K562 (cell line): ENCODE measurements around the gene NTS. TPM values are rescaled to one million over a fixed set of nuclear protein-coding genes. Genes with fewer than 3 reads are reported as not detected.

Experiments
- ATAC-seq: fragments of 200-7000 bp; cut with Tn5 transposase; 3 replicates; pipeline ENCODE4 v1.9.1; 2020; ENCODE audit warnings: moderate library complexity
- BruUV-seq: library from RNA; stranded (reverse); fragments of 400-500 nt; replicated peaks from 2 replicates; lab custom pipeline; 2021; lab: Mats Ljungman, UMichigan
- CTCF ChIA-PET: fragments of 300-600 bp; formaldehyde crosslinking; extraction: SDS; loops from one replicate; lab custom pipeline; 2021; ENCODE audit warnings: low intra/inter-chr PET ratio; lab: Yijun Ruan, JAX
- POLR2A ChIA-PET: fragments of 300-600, 350-650 bp; sonication (Branson Sonifier 250); formaldehyde crosslinking; extraction: SDS; loops from one replicate; lab custom pipeline; 2021; ENCODE audit warnings: antibody characterized with exemption, inconsistent platforms; lab: Yijun Ruan, JAX
- DNase-seq, 4 experiments: peaks; one replicate each; pipeline versions ENCODE4 v3.0.0 to v3.0.0-alpha.2; 2011 to 2018; ENCODE audit warnings: low spot score in 3 of 4, mixed read lengths in 3 of 4; ENCODE audit errors: extremely low read depth in 1 of 4
- FAIRE-seq: peaks from 2 replicates; lab custom pipeline; 2011; peaks lifted over from hg19 to GRCh38; lab: Jason Lieb, UNC
- H2AFZ ChIP-seq: 2 replicates; pipeline ENCODE4 v1.6.0; 2011; ENCODE audit warnings: low read depth, low read length, control low read depth, inconsistent platforms
- H3K27ac ChIP-seq: fragments of 200-600 bp; 3 replicates; pipeline ENCODE4 v1.8.0; 2011; ENCODE audit warnings: low read depth, mild to moderate bottlenecking, control low read depth, inconsistent platforms, low read length, moderate library complexity, mixed read lengths; ENCODE audit errors: extremely low read depth
- H3K27me3 ChIP-seq, 2 experiments: fragments of 300-600 bp in 1 of 2; 2 replicates in 1 of 2; 3 replicates in 1 of 2; pipeline versions ENCODE4 v1.6.0 to v1.8.0; 2011; ENCODE audit warnings: inconsistent platforms in 2 of 2, low read length in 2 of 2, mild to moderate bottlenecking in 1 of 2, mixed read lengths in 1 of 2, moderate library complexity in 1 of 2; ENCODE audit not compliant: control insufficient read depth in 2 of 2, insufficient read depth in 2 of 2
- H3K36me3 ChIP-seq: fragments of 300-600 bp; 3 replicates; pipeline ENCODE4 v1.8.0; 2011; ENCODE audit warnings: mild to moderate bottlenecking, low read length, inconsistent platforms; ENCODE audit not compliant: control insufficient read depth, insufficient read depth
- H3K4me1 ChIP-seq, 2 experiments: fragments of 200-600 bp in 1 of 2; replicated peaks in 1 of 2; 2 replicates in 1 of 2; 3 replicates in 1 of 2; pipeline versions ENCODE4 v1.5.1 to v1.8.0; 2011; ENCODE audit warnings: inconsistent platforms in 2 of 2, low read length in 2 of 2, mild to moderate bottlenecking in 1 of 2, mixed read lengths in 1 of 2, moderate library complexity in 1 of 2; ENCODE audit not compliant: control insufficient read depth in 2 of 2, insufficient read depth in 2 of 2
- H3K4me2 ChIP-seq: 2 replicates; pipeline ENCODE4 v1.6.1; 2011; ENCODE audit warnings: low read length, control low read depth, inconsistent platforms, mixed read lengths; ENCODE audit not compliant: insufficient read depth
- H3K4me3 ChIP-seq: fragments of 200-600 bp; sonication (generic), shearing (Covaris generic); 2 replicates; pipeline ENCODE4 v1.5.1; 2016; ENCODE audit warnings: control low read depth, inconsistent platforms
- H3K79me2 ChIP-seq: fragments of 200-600 bp; 3 replicates; pipeline ENCODE4 v1.8.0; 2011; ENCODE audit warnings: low read length, inconsistent platforms; ENCODE audit not compliant: control insufficient read depth, insufficient read depth
- H3K9ac ChIP-seq, 2 experiments: 2 replicates each; pipeline versions ENCODE4 v1.6.0 to v1.6.1; 2011; ENCODE audit warnings: low read depth in 2 of 2, low read length in 2 of 2, control low read depth in 1 of 2, inconsistent platforms in 1 of 2, mild to moderate bottlenecking in 1 of 2, mixed read lengths in 1 of 2; ENCODE audit not compliant: insufficient read depth in 1 of 2
- H3K9me1 ChIP-seq: one replicate; pipeline ENCODE4 v1.6.0; 2011; ENCODE audit warnings: inconsistent platforms, mild to moderate bottlenecking, low read length, moderate library complexity; ENCODE audit not compliant: control insufficient read depth, insufficient read depth
- H3K9me3 ChIP-seq: replicated peaks from 2 replicates; pipeline ENCODE4 v1.5.1; 2011; ENCODE audit warnings: low read depth, low read length, inconsistent platforms; ENCODE audit not compliant: control insufficient read depth, insufficient read depth
- H4K20me1 ChIP-seq: replicated peaks from 2 replicates; pipeline ENCODE4 v1.6.1; 2011; ENCODE audit warnings: low read length, inconsistent platforms, mixed read lengths; ENCODE audit not compliant: control insufficient read depth, insufficient read depth
- C11orf30 ChIP-seq: fragments of 450-650 bp; IDR thresholded peaks from 2 replicates; pipeline ENCODE4 v1.6.1; 2016; ENCODE audit warnings: low read depth, mild to moderate bottlenecking
- CREB5 ChIP-seq: fragments of 250-450 bp; sonication (Bioruptor Pico); IDR thresholded peaks from 2 replicates; pipeline ENCODE4 v1.5.0; 2020; ENCODE audit warnings: mild to moderate bottlenecking
- HINFP ChIP-seq: fragments of 450-650 bp; conservative IDR thresholded peaks from 2 replicates; pipeline ENCODE4 v1.6.1; 2016; ENCODE audit warnings: missing genetic modification characterization, low read depth, mild to moderate bottlenecking, control low read depth, missing compliant biosample characterization
- MLX ChIP-seq, 2 experiments: fragments of 450-650 bp in 1 of 2; sonication (generic) in 1 of 2; formaldehyde crosslinking; conservative IDR thresholded peaks; 2 replicates each; pipeline versions ENCODE4 v1.4.0 to v1.8.1; 2020 to 2022; ENCODE audit warnings: mild to moderate bottlenecking in 1 of 2, missing genetic modification reagents in 1 of 2
- MYBL2 ChIP-seq, 2 experiments: fragments of 450-650 bp in 1 of 2; sonication (generic) in 1 of 2; formaldehyde crosslinking in 1 of 2; IDR thresholded peaks; 2 replicates each; pipeline versions ENCODE4 v1.6.1 to v1.8.1; 2017 to 2022; ENCODE audit warnings: borderline replicate concordance in 1 of 2, inconsistent platforms in 1 of 2, low read depth in 1 of 2, mild to moderate bottlenecking in 1 of 2, missing genetic modification reagents in 1 of 2, moderate library complexity in 1 of 2
- NELFE ChIP-seq: IDR thresholded peaks from 2 replicates; pipeline ENCODE4 v1.6.1; 2011; ENCODE audit warnings: mild to moderate bottlenecking; ENCODE audit not compliant: insufficient read depth, insufficient read length
- SMAD4 ChIP-seq: fragments of 250-450 bp; sonication (Bioruptor Pico); conservative IDR thresholded peaks from 2 replicates; pipeline ENCODE4 v1.8.0; 2021; ENCODE audit warnings: inconsistent platforms, mild to moderate bottlenecking, moderate library complexity
- ZBTB33 ChIP-seq: sonication (generic); formaldehyde crosslinking; IDR thresholded peaks from 2 replicates; pipeline ENCODE4 v1.8.1; 2023; ENCODE audit warnings: mild to moderate bottlenecking, missing genetic modification reagents
- ZBTB7A ChIP-seq: IDR thresholded peaks from 2 replicates; pipeline ENCODE4 v1.6.1; 2011; ENCODE audit warnings: low read depth, mild to moderate bottlenecking, low read length, moderate library complexity, borderline replicate concordance; ENCODE audit not compliant: control insufficient read depth
- ZNF263 ChIP-seq: sonication (generic); formaldehyde crosslinking; IDR thresholded peaks from 2 replicates; pipeline ENCODE4 v1.8.0; 2022; ENCODE audit warnings: mild to moderate bottlenecking, missing genetic modification reagents, borderline replicate concordance
- ZNF408 ChIP-seq: fragments of 250-450 bp; sonication (Bioruptor Pico); IDR thresholded peaks from 2 replicates; pipeline ENCODE4 v1.4.0; 2020; ENCODE audit warnings: low read depth, mild to moderate bottlenecking, moderate library complexity
- ZNF57 ChIP-seq: fragments of 450-650 bp; formaldehyde crosslinking; IDR thresholded peaks from 2 replicates; pipeline ENCODE4 v1.4.0; 2020; ENCODE audit warnings: mild to moderate bottlenecking, moderate library complexity
- WGBS: fragments of 100-300 bp; shearing (Covaris generic); methylation state at CpG from one replicate; pipeline ENCODE4 v1.1.6; 2016; ENCODE audit warnings: low coverage, mixed read lengths; ENCODE audit not compliant: insufficient coverage; ENCODE audit errors: missing lambda C conversion rate; 5-methylcytosine and 5-hydroxymethylcytosine counted together
- in situ Hi-C: fragments of 300-500 bp; cut with MboI; formaldehyde crosslinking; loops from 4 replicates; pipeline ENCODE4 v1.15.0; 2018; ENCODE audit warnings: inconsistent platforms, mixed read lengths
- intact Hi-C: fragments of 100-400 bp; cut with micrococcal nuclease; formaldehyde crosslinking; loops from 2 replicates; pipeline ENCODE4 v1.14.2; 2022
- polyA plus RNA-seq, 8 experiments: library from polyadenylated mRNA; depleted of rRNA in 4 of 8; stranded (reverse) in 5 of 8; unstranded in 3 of 8; fragments of >200 nt; fragmentation: Nextera tagmentation in 2 of 8; fragmentation: Illumina TruSeq in 1 of 8; extraction: Ambion mirVana in 2 of 8; extraction: Trizol in 1 of 8; gene quantifications; 2 replicates each; pipeline versions ENCODE4 v1.2.1 to v1.2.3, GENCODE V29; 2011 to 2014; ENCODE audit warnings: inconsistent platforms in 1 of 8, missing spikeins in 1 of 8
- total RNA-seq, 7 experiments: library from RNA; depleted of rRNA in 6 of 7; stranded (reverse); fragments of >200 nt in 6 of 7; fragmentation: Illumina TruSeq in 2 of 7; extraction: Trizol in 2 of 7; gene quantifications; 2 replicates each; pipeline versions ENCODE4 v1.2.1 to v1.2.3, GENCODE V29; 2011 to 2021; ENCODE audit warnings: low replicate concordance in 1 of 7

The NTS gene
- total and polyA plus RNA-seq, 9 of the 15 experiments (the other 6 are each of a cell fraction or from before 2014, with no cell fraction given), result 0.09 to 3.4 (median 0.18) TPM; not detected in 2

GRCh38 chr12:85865890-85866289 lies 8.2 kb upstream of the NTS start:
- no TSS peak for BruUV-seq
- H4K20me1 ChIP-seq, result no peaks in the 10 kb centered on the region
- H3K9ac ChIP-seq, result no peak overlapping the region
- intact Hi-C loops (no loop called here), in situ Hi-C loops (no loop called here)
- H3K27me3 ChIP-seq, result no peaks in the 10 kb centered on the region
- no peaks in the 10 kb centered on the region for H3K36me3 ChIP-seq
- no peak overlapping the region for H3K27ac ChIP-seq
- H3K4me3 ChIP-seq, result no peak overlapping the region
- FAIRE-seq (no peak), DNase-seq (no peak), ATAC-seq (no peak)
- H2AFZ ChIP-seq, result no peak overlapping the region
- no peaks in the 10 kb centered on the region for H3K4me1 ChIP-seq
- no peaks in the 10 kb centered on the region for H3K9me3 ChIP-seq
- POLR2A ChIA-PET, result no interaction called here
- CTCF ChIA-PET, result no interaction called here
- no peaks in the 10 kb centered on the region for H3K79me2 ChIP-seq
- 0% methylated on average over 5 of the region's 6 CpGs for WGBS
- no peak overlapping the region for H3K4me2 ChIP-seq
- H3K9me1 ChIP-seq, result no peaks in the 10 kb centered on the region
- TF ChIP-seq ZBTB7A, result no peak
- no peak for TF ChIP-seq ZBTB33 (CRISPR knock-in tag)
- no peak for TF ChIP-seq ZNF263 (CRISPR knock-in tag)
- no peak for TF ChIP-seq ZNF57
- TF ChIP-seq C11orf30, result no peak
- no peak for TF ChIP-seq MYBL2 (IDR thresholded peaks at IDR 0.05; ENCODE audit: low read depth)
- TF ChIP-seq MYBL2 (CRISPR knock-in tag; IDR thresholded peaks at IDR 0.05; ENCODE audit: borderline replicate concordance), result no peak
- no peak for TF ChIP-seq MLX (CRISPR knock-in tag; conservative IDR thresholded peaks at IDR 0.05)
- no peak for TF ChIP-seq NELFE
- TF ChIP-seq CREB5 (CRISPR knock-in tag), result no peak
- TF ChIP-seq HINFP (tag), result no peak
- TF ChIP-seq SMAD4 (CRISPR knock-in tag), result no peak
- TF ChIP-seq ZNF408 (CRISPR knock-in tag), result no peak
